BJ (cell line): ENCODE results near the gene VAPB. TPM values are rescaled to one million over a fixed set of nuclear protein-coding genes. Genes with fewer than 3 reads are reported as not detected.

Source experiments
- CTCF ChIA-PET: fragments of 350-600 bp; formaldehyde crosslinking; extraction: SDS; loops from one replicate; lab custom pipeline; 2021; ENCODE audit warnings: antibody characterized with exemption, inconsistent platforms; lab: Yijun Ruan, JAX
- POLR2A ChIA-PET: fragments of 300-600 bp; sonication (Branson Sonifier 250); formaldehyde crosslinking; extraction: SDS; loops from one replicate; lab custom pipeline; 2021; ENCODE audit warnings: antibody characterized with exemption; lab: Charles Lee
- DNase-seq: peaks from one replicate; pipeline ENCODE4 v3.0.0-alpha.2; 2011; ENCODE audit warnings: low read depth
- H3K27me3 ChIP-seq: 2 replicates; pipeline ENCODE4 v1.6.0; 2011; ENCODE audit warnings: low read length; ENCODE audit not compliant: control insufficient read depth, insufficient read depth
- H3K36me3 ChIP-seq: 2 replicates; pipeline ENCODE4 v1.5.1; 2011; ENCODE audit warnings: low read length; ENCODE audit not compliant: control insufficient read depth, insufficient read depth
- H3K4me3 ChIP-seq: 2 replicates; pipeline ENCODE4 v1.5.1; 2011; ENCODE audit warnings: low read depth, mild to moderate bottlenecking, control low read depth, low read length
- polyA plus RNA-seq: library from polyadenylated mRNA; depleted of rRNA; stranded (reverse); fragments of >200 nt; gene quantifications from 2 replicates; pipeline ENCODE4 v1.2.3, GENCODE V29; 2011
- TF ChIP-seq, protein P1 (sequence below): IDR thresholded peaks from 2 replicates; pipeline ENCODE4 v1.5.1; 2011; ENCODE audit warnings: low read depth, mild to moderate bottlenecking, control low read depth, inconsistent platforms, low read length, moderate library complexity; ENCODE audit not compliant: insufficient read depth

VAPB gene
- polyA plus RNA-seq, 1 experiment, result 21.1 TPM

DNA sequence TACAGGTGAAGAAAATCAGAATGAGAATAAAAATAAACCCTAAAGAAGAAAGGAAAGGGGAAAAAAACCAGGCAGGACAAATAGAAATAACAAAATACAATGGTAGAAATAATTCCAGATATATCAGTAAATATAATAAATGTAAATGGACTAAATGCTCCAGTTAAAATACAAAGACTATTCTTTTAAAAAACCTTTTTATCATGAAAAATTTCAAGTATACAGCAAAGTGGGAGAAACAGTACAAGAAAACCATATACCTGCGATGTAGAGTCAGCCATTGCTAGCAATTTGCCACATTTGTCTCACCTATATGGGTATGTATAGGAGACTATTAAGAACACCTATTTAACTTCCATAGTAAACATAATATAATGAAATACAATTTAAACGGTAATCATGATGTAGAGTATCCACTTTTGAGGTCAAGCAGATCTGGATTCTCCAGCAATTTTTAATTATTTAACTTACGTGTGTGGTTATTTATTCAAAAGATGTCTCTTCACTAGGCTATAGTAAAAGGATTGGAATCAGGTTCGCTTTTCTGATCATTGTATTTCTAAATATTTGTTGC, 914 bp upstream of the VAPB start:
- ChIA-PET CTCF (interaction anchor here (1.3 kb wide), 1 partner anchor 8 kb away, joined by 4 read pairs; no protein-coding TSS in a partner anchor), POLR2A (no interaction called here)
- TF ChIP-seq, protein P1, sequence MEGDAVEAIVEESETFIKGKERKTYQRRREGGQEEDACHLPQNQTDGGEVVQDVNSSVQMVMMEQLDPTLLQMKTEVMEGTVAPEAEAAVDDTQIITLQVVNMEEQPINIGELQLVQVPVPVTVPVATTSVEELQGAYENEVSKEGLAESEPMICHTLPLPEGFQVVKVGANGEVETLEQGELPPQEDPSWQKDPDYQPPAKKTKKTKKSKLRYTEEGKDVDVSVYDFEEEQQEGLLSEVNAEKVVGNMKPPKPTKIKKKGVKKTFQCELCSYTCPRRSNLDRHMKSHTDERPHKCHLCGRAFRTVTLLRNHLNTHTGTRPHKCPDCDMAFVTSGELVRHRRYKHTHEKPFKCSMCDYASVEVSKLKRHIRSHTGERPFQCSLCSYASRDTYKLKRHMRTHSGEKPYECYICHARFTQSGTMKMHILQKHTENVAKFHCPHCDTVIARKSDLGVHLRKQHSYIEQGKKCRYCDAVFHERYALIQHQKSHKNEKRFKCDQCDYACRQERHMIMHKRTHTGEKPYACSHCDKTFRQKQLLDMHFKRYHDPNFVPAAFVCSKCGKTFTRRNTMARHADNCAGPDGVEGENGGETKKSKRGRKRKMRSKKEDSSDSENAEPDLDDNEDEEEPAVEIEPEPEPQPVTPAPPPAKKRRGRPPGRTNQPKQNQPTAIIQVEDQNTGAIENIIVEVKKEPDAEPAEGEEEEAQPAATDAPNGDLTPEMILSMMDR, result no peak
- H3K36me3 ChIP-seq, result 0 out of 2 replicates have a peak, but pooled peaks cover 1% of the 10 kb centered on the region
- H3K4me3 ChIP-seq, result no peak overlapping the region; the same call in 1 of the 2 replicates
- DNase-seq, result no peak
- no peaks in the 10 kb centered on the region for H3K27me3 ChIP-seq

DNA sequence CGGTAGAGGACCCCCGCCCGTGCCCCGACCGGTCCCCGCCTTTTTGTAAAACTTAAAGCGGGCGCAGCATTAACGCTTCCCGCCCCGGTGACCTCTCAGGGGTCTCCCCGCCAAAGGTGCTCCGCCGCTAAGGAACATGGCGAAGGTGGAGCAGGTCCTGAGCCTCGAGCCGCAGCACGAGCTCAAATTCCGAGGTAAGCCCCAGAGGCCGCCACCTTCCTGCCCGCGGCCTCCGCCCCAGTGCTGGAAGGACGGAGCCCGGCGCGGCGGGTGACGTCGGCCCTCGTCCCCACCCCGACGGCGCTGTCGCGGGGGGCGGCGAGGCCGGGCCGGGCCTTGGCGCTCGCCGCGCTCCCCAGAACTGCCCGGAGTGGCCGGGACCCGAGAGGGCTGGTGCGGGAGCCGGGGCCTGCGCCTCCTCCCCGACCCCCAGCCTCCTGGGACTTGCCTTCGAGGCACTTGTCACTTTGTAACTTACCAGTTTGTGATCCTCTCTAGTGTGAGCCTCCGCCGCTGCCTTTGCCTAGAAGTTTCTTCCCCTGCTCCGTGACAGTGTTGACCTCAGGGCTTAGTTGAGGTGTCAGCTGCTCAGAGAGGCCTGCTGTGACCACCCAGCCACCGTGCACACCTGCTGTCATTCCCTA, 417 bp downstream of the VAPB start:
- Histone ChIP-seq H3K27me3 (no peaks in the 10 kb centered on the region), H3K4me3 (peak overlapping the region; percentile 93), H3K36me3 (0 out of 2 replicates have a peak, but pooled peaks cover 1% of the 10 kb centered on the region)
- TF ChIP-seq, protein P1, result no peak
- ChIA-PET POLR2A (interaction anchor here (0.6 kb wide), 1 partner anchor 57 kb away, joined by 4 read pairs; no protein-coding TSS in a partner anchor), CTCF (interaction anchor here (1.3 kb wide), 2 partner anchors 9 to 152 kb away, joined by 4 to 5 read pairs; no protein-coding TSS in a partner anchor)
- no peak for DNase-seq

DNA sequence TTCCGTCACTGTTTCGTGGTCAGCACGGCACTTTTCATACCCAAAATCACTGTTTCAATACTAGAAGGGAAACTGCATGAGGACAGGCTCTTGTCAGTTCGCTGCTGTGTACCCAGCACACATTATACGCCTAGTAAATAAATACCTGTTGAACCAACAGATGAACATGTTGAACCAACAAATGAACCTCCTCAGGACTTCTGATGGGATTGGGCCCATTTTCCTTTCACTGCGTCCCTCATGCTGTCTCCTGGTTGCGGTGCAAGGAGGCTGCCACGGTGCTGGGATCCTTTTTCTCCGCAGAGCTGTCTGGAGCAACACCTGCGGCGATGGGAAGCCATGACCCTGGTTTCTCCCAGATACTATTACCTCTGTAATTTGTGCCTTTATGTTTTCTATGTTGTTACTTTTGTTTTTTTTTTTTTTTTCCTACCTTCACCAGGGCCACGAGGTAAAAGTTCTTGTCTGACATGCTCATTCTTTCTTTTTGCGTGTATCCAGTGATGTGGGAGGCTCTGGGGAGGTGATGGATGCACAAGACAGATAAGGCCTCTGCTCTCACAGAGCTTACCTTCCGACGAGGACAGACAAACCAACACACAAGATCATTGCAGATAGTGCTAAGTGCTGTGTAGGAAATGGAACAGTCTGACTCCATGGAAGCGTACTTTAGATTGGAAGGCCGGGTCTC, 1.1 kb downstream of the VAPB start:
- ChIA-PET CTCF (interaction anchor here (1.2 to 1.3 kb wide), 2 partner anchors 15 to 153 kb away, joined by 3 to 5 read pairs; no protein-coding TSS in a partner anchor), POLR2A (no interaction called here)
- Histone ChIP-seq H3K27me3 (no peaks in the 10 kb centered on the region), H3K36me3 (0 out of 2 replicates have a peak, but pooled peaks cover 1% of the 10 kb centered on the region), H3K4me3 (peak overlapping the region; percentile 93)
- TF ChIP-seq, protein P1, result no peak
- DNase-seq, result no peak

DNA sequence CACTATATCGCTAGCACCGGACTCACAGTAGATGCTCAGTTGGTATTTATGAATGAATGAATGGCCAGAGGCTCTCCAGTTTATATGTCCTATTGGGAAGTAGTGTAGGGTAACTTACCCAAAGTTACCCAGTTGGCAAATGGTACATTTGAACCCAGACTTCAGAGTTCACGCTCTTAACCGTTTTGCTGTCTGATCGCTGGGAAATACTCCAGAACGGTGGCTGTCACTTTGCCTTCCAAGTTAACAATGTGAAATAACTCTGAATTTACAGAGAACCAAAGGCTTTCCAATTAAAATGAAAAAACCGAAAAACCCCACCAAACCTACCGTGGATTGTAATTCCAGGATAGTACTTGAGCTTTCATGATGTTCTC, 1.6 kb downstream of the VAPB start:
- CTCF ChIA-PET, result interaction anchor here (1.2 kb wide), 1 partner anchor 15 kb away, joined by 3 read pairs; no protein-coding TSS in a partner anchor
- no peak for DNase-seq
- POLR2A ChIA-PET, result no interaction called here
- H3K4me3 ChIP-seq, result no peak overlapping the region
- H3K27me3 ChIP-seq, result no peaks in the 10 kb centered on the region
- TF ChIP-seq, protein P1, result no peak
- H3K36me3 ChIP-seq, result 0 out of 2 replicates have a peak, but pooled peaks cover 1% of the 10 kb centered on the region

DNA sequence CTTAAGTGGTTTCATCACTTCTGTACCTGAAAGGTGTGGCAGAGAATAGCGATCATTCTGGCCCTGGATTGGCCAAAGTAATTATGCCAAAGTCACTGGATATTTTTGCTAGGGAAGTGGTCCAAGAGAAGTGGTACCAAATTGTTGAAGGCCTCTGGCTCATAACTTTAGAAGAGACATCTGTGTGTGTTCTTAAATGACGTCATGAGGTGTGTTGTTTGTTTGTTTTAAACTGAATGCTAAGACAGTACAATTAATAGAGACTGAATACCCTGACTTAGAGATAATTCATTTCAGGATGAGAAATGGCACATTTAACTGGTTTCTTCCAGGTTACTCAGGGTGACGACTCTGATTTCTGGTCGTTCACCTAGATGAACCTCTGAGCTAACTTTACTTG, 3.3 kb downstream of the VAPB start:
- TF ChIP-seq, protein P1, result no peak
- Histone ChIP-seq H3K27me3 (no peaks in the 10 kb centered on the region), H3K4me3 (no peak overlapping the region), H3K36me3 (0 out of 2 replicates have a peak, but pooled peaks cover 1% of the 10 kb centered on the region)
- DNase-seq, result no peak
- ChIA-PET CTCF (no interaction called here), POLR2A (no interaction called here)
